Hematopoietic multipotent progenitor cell treated with erythropoietin and hydrocortisone succinate and interleukin-3 and kit ligand, for 17 days (in vitro differentiated cells): ENCODE measurements around the gene ARL5B.

Experiments used
- DNase-seq: peaks from one replicate; pipeline ENCODE4 v3.0.0-alpha.2; 2015; ENCODE audit warnings: low spot score

The ARL5B gene

GRCh38 chr10:18658271-18659124 lies 733 bp upstream of the ARL5B start:
- DNase-seq: peak; percentile 25

GRCh38 chr10:18659819-18660535 lies 746 bp downstream of the ARL5B start:
- DNase-seq: peak; percentile 28

DNA sequence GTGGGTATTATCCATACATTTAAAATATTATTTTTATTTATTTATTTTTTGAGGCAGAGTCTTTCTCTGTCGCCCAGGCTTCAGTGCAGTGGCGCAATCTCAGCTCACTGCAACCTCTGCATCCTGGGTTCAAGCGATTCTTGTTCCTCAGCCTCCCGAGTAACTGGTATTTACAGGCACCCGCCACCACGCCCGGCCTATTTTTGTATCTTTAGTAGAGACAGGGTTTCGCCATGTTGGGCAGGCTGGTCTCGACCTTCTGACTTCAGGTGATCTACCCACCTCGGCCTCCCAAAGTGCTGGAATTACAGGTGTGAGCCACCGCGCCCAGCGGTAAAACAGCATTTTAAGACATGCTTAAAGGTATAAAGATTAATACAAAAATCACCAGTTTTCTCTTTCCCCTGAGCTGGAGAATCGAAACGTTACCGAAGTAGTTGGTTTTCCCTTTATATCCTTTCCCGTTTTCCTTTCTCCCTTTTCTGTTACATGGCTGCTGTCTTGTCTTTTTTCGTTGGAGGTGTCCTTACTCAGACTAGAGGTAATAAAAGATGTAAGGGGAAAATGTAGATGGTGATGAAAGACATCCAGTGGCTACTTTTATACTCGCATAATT lies 1.7 kb downstream of the ARL5B start:
- no peak for DNase-seq

DNA sequence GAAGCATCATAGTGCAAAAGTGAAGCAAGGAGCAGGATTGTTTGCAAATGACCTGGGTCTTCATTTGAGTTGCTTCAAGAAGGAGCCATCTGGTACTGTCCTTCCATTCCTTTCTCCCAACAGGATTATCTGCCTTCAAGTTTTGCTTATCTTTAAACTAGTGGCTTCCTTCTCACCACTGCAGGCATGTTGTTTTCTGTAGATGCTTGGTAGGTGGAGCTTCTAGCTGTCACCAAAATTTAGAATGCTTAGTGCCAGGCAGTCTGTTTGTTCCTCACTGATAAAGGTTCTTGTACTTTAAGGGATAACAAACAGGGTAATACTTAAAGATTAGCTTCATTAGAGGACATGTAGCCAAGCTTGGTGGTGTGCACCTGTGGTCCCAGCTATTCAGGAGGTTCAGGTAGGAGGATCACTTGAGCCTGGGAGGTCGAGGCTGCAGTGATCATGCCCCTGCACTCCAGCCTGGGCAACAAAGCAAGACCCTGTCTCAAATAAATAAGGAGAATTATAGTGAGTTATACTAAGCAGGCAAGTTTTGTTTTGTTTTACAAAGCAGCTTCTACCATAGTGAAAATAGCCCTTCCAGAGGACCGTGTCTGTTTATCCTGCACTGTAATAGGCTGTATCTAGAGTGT lies 5.7 kb downstream of the ARL5B start:
- peak; percentile 46 for DNase-seq

DNA sequence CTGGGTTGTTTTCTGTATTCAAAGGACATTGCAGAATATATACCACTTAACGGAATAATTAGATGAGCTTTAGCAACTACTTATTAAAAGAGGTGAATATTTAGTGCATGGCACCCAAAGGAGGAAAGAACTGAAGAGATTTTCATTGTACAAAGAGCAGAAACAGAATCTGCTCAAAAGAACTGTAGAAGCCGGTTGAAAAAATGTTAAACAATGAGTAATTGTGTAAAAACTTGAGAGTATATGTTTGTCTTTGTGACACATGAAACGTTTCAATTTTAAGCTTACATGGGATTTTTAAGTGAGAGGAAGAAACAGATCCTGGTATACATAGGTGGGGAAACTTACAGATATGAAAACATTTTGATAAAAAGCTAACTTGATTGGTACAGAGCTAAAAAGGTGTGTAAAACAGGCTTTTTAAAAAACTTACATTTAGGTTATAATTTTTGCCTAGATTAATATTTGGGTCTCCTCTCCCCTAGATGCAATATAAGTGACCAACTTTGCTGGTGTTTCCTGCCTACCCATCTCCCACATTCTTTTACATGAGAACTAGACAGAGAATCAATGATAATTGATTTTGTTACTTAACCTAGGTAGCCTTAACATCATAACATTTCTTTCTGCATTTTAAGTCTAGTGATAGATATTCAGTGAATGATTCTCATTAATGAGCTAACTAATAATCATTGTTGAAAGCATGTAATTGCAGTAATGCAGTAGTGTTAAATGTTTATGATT lies 6.8 kb downstream of the ARL5B start:
- DNase-seq: no peak

DNA sequence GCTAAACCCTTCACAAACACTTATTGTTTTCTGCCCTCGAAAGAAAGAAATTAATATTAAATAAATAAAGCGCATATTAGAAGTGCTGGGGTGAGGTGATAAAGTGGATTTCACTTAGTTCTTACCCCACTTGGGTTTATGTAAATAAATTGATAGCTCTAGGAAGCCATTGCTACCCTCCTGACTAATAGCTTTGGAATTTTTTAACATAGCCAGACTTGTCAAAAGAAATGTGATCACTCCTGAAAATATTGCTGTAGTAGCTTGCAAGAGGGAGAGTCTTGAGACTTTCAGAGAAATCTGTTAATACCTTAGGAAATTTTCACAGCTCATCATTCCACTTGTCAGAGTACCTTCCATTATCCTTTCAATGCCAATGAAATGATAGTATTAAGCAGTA lies 7.6 kb downstream of the ARL5B start:
- no peak for DNase-seq

DNA sequence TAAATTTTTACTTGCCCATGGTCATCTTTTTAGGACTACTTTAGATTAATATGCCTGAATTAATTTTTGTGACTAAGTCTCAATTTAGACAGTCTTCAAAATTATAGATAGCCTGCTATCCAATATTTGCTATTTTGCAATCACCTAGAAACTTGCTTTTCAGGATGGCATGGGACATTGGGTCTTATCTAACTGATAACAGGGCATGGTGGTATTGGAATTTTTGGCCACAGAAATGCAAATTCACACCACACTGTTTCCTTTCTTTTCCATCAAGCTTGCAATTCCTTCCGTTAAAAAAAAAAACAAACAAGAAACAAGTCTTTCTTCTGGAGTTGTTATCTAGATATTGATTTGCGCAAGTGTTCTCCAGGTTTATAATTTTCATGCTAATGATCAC lies 8.8 kb downstream of the ARL5B start:
- DNase-seq: no peak

GRCh38 chr10:18675086-18675801 lies 16.0 kb downstream of the ARL5B start:
- DNase-seq: no peak

DNA sequence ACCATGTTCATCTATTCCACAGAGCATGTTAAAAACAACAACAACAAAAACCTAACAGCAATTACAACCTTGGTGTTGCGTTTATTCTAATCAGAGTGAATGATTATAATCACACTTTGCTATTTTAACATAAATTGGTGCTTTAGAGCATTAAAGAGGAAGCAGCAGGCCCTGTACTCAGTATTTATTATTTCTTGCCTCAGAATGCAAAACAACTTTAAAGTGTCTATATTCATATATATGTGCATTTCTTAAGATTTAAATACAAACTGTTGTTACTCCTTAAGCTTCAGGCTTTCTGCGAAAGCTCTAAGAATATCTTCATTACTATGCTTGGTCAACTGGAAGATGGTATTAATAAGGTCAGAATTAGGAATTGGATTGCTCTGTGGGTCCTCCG lies 21.5 kb downstream of the ARL5B start:
- DNase-seq: no peak

DNA sequence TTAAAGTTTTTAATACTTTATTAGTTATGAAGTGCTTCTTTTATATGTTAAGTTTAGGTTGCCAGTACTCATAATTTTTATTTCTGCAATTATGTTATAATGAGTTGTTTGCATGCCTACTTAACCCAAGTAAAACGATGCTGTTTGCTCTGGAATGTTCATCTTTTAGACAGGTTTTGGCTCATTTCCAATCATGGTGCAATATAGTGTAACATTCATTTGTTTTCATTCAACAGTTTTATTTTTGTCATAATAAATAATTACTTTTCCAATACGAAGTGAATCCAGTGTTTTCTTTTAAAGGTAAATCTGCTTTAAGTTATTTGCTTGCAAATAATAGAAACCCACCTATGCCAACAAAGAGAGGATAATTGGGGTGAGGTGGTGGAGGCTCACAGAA lies 22.1 kb downstream of the ARL5B start:
- DNase-seq: no peak

GRCh38 chr10:18681971-18682411 lies 22.8 kb downstream of the ARL5B start:
- DNase-seq: no peak

GRCh38 chr10:18683427-18683826 lies 24.2 kb downstream of the ARL5B start:
- no peak for DNase-seq

GRCh38 chr10:18684416-18684815 lies 25.2 kb downstream of the ARL5B start:
- DNase-seq: no peak

DNA sequence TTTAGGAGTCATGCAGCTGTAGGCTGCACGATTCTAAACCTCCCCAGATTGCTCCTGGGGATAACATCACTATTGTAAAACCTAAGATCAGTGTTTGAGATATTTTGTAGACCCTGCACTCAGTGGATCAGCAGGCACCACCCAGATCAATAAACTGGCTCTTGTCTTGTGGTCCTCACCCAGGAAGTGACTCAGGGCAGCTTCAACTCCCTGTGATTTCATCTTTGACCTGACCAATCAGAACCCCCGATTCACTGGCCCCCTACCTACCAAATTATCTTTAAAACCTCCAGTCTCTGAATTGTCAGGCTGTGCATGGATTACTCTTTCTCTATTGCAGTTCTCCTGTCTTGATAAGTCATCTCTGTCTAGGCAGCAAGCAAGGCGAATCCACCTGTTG lies 25.7 kb downstream of the ARL5B start:
- no peak for DNase-seq

DNA sequence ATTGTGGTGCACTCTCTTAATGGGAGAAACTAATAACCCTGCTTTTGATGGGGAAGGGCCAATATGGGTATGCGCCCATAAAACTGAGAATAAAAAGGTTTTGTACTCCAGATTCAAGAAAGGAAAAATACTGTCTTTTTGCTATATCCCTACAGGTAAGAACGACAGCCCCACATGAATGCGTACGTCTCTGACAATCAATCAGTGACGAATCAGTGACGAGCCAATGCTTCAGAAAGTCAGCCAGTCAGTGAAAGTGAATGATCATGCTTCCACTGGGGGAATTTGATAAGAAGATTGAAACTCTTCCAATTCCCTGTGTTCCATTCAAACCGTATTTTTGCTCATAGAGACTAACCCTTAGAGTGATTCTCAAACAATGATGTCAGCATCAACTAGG lies 26.3 kb downstream of the ARL5B start:
- no peak for DNase-seq

- DNase-seq: no peak
Observed at GRCh38 chr10:18687195-18687594, 28.0 kb downstream of the ARL5B start.

GRCh38 chr10:18687706-18688105 lies 28.5 kb downstream of the ARL5B start:
- no peak for DNase-seq

GRCh38 chr10:18689498-18689897 lies 30.3 kb downstream of the ARL5B start:
- DNase-seq: no peak

GRCh38 chr10:18690541-18690940 lies 31.3 kb downstream of the ARL5B start:
- DNase-seq: no peak

DNA sequence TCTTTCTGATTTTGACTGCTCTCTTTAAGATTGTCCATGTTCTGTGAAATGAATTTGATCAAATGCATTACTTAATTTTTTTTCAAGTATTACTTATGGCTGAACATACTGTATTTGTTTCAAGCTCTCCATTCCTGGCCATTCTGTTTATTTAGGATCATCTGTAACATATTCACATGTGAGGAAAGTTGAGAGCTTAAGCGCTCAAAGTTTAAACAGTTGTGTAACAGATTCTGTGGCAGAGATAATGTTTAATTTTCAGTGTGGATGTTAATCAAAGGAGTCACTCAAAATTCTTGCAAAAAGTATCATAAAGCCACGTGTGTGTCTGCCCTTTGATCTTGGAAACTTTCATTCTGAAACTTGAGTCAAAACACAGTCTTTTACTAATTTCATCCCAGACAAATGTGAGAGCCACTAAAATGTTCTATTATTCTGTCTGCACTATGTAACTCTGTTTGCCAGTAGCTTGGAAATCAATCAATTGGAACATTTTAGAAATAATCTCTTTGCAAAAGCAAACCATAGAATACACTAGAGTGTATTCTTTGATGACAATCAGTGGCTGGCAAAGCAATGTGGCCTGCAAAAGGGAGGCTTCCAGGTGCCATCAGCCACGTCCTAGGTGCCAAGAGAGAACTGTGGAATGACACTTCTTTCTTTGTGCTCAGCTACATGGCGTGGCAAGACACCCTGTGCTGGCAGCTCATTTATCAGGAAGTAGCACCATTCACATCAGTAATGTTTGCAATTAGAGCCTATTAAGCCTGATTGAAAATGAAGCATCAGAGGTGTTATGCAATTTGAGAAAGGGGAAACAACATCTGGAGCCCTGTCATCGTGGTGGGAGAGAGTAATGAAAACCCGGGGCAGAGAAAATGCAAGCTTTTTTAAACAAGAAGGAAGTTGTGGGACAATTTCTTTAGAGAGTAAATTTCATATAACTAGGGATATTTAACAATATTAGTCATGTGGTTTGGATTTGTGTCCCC lies 40.9 kb downstream of the ARL5B start:
- no peak for DNase-seq
